Choroid plexus epithelial cell (primary cell): ENCODE data around the gene PAX3.

ENCODE experiments used
- DNase-seq: peaks from one replicate; pipeline ENCODE4 v3.0.0-alpha.2; 2010; ENCODE audit warnings: low read depth
- H3K4me3 ChIP-seq: 2 replicates; pipeline ENCODE4 v1.5.1; 2011; ENCODE audit warnings: low read depth, mild to moderate bottlenecking, control low read depth, low read length, moderate library complexity
- CTCF ChIP-seq: conservative IDR thresholded peaks from 2 replicates; pipeline ENCODE4 v1.5.1; 2011; ENCODE audit warnings: low read depth, mild to moderate bottlenecking, control low read depth, inconsistent platforms, low read length, moderate library complexity

The PAX3 gene

GRCh38 chr2:222248256-222248655 is 50.5 kb downstream of the PAX3 start:
- TF ChIP-seq CTCF = no peak
- no peak overlapping the region for H3K4me3 ChIP-seq
- no peak for DNase-seq

DNA sequence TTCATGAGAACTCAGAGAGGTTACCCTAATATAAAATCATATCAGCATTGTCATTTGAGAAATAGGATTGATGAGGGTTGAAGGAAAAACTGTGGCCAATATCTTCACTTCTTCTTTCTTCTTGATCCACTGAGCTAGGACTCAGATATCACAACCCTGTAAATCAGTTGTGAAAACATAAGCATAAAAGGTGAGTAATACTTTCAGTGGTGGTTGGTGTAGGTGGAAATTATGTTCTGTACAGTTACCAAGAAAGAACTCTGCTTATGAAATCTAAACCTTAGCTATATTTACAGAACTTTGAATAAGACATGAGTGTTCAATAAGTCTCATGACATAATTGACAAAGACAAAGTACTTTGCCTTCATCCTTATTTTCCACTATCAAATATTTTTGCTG is 56.3 kb downstream of the PAX3 start:
- no peak for DNase-seq
- no peak for TF ChIP-seq CTCF
- no peak overlapping the region for H3K4me3 ChIP-seq

- H3K4me3 ChIP-seq = no peak overlapping the region
- no peak for DNase-seq
- no peak for TF ChIP-seq CTCF
Observed at GRCh38 chr2:222241128-222241870, 57.5 kb downstream of the PAX3 start.

DNA sequence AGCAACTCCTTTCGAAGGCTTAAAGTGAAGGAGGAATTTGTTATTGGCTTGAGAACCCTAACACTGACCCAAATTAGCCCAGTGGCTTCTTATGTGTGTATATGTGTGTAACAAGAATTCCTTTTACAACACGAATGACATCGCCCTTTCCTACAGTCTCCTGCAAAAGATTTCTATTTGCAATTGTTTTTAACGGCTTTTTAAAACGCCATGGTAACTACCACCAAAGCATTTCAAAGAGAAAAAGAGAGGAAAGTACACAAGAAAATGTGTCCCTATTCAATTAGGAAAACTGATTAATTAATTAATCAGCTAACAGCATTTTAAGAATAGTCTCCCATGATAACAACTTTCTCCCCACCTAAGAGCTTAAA is 58.1 kb downstream of the PAX3 start:
- H3K4me3 ChIP-seq = no peak overlapping the region
- no peak for TF ChIP-seq CTCF
- DNase-seq = no peak

DNA sequence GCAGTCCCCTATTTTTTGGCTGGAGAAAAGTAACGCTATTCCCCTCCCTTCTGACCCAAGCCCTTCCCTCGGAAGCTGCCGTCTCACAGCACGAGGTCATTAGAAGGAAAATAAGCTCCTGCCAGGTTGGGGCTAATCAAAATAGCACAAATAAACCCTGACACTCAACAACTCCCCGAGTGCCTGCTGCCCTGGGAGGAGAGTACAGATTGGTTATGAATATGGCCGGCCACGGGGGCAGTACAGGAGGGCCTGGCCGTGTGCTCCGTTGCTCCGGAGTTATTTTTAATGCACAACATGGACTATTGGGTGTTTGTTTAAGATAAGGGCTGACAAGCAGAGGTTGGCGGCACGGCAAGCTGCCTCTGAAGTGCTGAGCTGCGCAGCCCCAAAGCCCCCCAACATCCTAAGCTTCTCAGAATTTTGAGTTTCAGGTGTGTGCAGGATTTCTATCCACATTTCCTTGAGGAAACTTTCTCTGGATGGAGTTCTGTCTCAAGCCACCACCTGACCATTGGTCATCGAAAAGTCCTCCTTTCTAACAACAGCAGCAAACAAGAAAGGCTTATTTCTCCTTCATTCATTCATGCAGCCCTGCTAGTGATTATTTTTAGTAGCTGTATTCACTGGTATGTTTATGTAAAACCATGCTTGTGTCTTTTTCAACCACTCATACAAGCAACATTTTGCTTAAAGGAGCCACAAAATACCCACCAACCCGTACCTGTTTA is 58.7 kb downstream of the PAX3 start:
- no peak for DNase-seq
- TF ChIP-seq CTCF = no peak
- no peak overlapping the region for H3K4me3 ChIP-seq

- no peak for DNase-seq
- no peak for TF ChIP-seq CTCF
Observed at GRCh38 chr2:222239091-222239490, 59.7 kb downstream of the PAX3 start.

DNA sequence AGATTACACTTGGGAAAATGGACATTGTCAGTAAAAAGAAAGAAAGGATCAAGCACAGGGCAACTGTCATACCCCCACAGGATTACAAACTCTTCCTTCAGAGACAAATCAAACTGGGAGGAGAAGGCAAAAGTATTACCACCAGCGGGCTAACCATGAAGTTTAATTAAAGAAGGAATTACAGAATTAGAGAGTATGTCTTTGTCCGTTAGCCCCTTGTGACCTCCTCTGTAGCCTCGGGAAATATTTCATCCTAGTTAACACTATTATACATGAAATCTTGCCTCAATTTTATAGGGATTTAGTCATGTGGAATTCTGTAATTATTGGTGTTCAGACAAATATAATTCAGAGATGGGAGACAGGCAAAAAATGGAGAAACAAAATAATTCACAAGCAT is 60.7 kb downstream of the PAX3 start:
- no peak overlapping the region for H3K4me3 ChIP-seq
- no peak for DNase-seq
- no peak for TF ChIP-seq CTCF

More at GRCh38 chr2:222239091-222239490, 59.7 kb downstream of the PAX3 start:
- H3K4me3 ChIP-seq = no peak overlapping the region
